Astrocyte of the cerebellum (primary cell): ENCODE results near the gene PUM1.

Source experiments
- DNase-seq: peaks from one replicate; pipeline ENCODE4 v3.0.0-alpha.2; 2011; ENCODE audit warnings: low read depth
- H3K4me3 ChIP-seq: 2 replicates; pipeline ENCODE4 v1.5.1; 2011; ENCODE audit warnings: mild to moderate bottlenecking, low read depth, low read length, moderate library complexity
- CTCF ChIP-seq: IDR thresholded peaks from 2 replicates; pipeline ENCODE4 v1.5.1; 2012; ENCODE audit warnings: low read length, low read depth, moderate library complexity, mild to moderate bottlenecking; ENCODE audit errors: missing control alignments
- in situ Hi-C: cut with HindIII; loops from 2 replicates; pipeline ENCODE4 v1.10.0; 2017; ENCODE audit warnings: low sequenced_read_pairs

Gene PUM1

GRCh38 chr1:30962609-30963508, 102.7 kb downstream of the PUM1 start:
- no peak for TF ChIP-seq CTCF
- in situ Hi-C loops, result no loop called here
- no peak overlapping the region for H3K4me3 ChIP-seq
- no peak for DNase-seq

GRCh38 chr1:30957560-30958222, 107.8 kb downstream of the PUM1 start:
- no peak for TF ChIP-seq CTCF
- in situ Hi-C loops, result no loop called here
- no peak overlapping the region for H3K4me3 ChIP-seq
- DNase-seq, result no peak

- no peak for TF ChIP-seq CTCF
- peak; percentile 35 for DNase-seq
- no peak overlapping the region for H3K4me3 ChIP-seq
- in situ Hi-C loops, result no loop called here
These were observed 110.0 kb downstream of the PUM1 start for GRCh38 chr1:30955448-30956015.

- in situ Hi-C loops, result no loop called here
These were observed 111.8 kb downstream of the PUM1 start for GRCh38 chr1:30953685-30954084.

GRCh38 chr1:30952098-30952497, 113.4 kb downstream of the PUM1 start:
- no peak for TF ChIP-seq CTCF
- no peak overlapping the region for H3K4me3 ChIP-seq
- no peak for DNase-seq
- in situ Hi-C loops, result no loop called here

More at GRCh38 chr1:30953685-30954084, 111.8 kb downstream of the PUM1 start:
- TF ChIP-seq CTCF, result no peak
- no peak overlapping the region for H3K4me3 ChIP-seq
- DNase-seq, result no peak

GRCh38 chr1:30950700-30951099, 114.8 kb downstream of the PUM1 start:
- in situ Hi-C loops, result no loop called here
- H3K4me3 ChIP-seq, result no peak overlapping the region
- no peak for TF ChIP-seq CTCF
- DNase-seq, result no peak
